HEK293 (cell line): ENCODE results near the gene ALG12.

Source experiments
- CTCF ChIA-PET: fragments of 350-600 bp; formaldehyde crosslinking; extraction: SDS; loops from one replicate; lab custom pipeline; 2021; ENCODE audit warnings: antibody characterized with exemption; lab: Yijun Ruan, JAX
- POLR2A ChIA-PET: fragments of 300-600 bp; formaldehyde crosslinking; extraction: SDS; loops from one replicate; lab custom pipeline; 2020; ENCODE audit warnings: antibody characterized with exemption, inconsistent platforms; lab: Yijun Ruan, JAX
- H3K27ac ChIP-seq: fragments of 200-500 bp; sonication (Bioruptor generic); 2 replicates; pipeline ENCODE4 v1.5.1; 2014; ENCODE audit warnings: low read depth, low read length, control low read depth, inconsistent platforms; ENCODE audit errors: extremely low read depth
- H3K36me3 ChIP-seq, 2 experiments: fragments of 200-500 bp in 1 of 2; sonication (Bioruptor generic) in 1 of 2; 1 replicate in 1 of 2; 2 replicates in 1 of 2; pipeline ENCODE4 v1.5.1; 2014 to 2017; ENCODE audit warnings: inconsistent platforms in 2 of 2, low read length in 2 of 2; ENCODE audit not compliant: control insufficient read depth in 2 of 2, insufficient read depth in 1 of 2
- H3K4me1 ChIP-seq: fragments of 200-500 bp; sonication (Bioruptor generic); 2 replicates; pipeline ENCODE4 v1.5.1; 2014; ENCODE audit warnings: mild to moderate bottlenecking, low read length, inconsistent platforms; ENCODE audit not compliant: control insufficient read depth, insufficient read depth
- H3K4me3 ChIP-seq: 2 replicates; pipeline ENCODE4 v1.5.1; 2011; ENCODE audit warnings: low read depth, mild to moderate bottlenecking, control low read depth, low read length, moderate library complexity
- H3K9me3 ChIP-seq: fragments of 200-500 bp; sonication (Bioruptor generic); 2 replicates; pipeline ENCODE4 v1.5.1; 2014; ENCODE audit warnings: low read depth, low read length, inconsistent platforms; ENCODE audit not compliant: control insufficient read depth, insufficient read depth
- HIC1 ChIP-seq: fragments of 450-650 bp; formaldehyde crosslinking; IDR thresholded peaks from 2 replicates; pipeline ENCODE4 v1.5.1; 2016; ENCODE audit warnings: missing biosample characterization, missing genetic modification characterization
- HOXD13 ChIP-seq: sonication (generic); formaldehyde crosslinking; IDR thresholded peaks from 2 replicates; pipeline ENCODE4 v1.8.0; 2022; ENCODE audit warnings: missing genetic modification reagents, borderline replicate concordance
- OVOL3 ChIP-seq: fragments of 450-650 bp; formaldehyde crosslinking; IDR thresholded peaks from 2 replicates; pipeline ENCODE4 v1.5.1; 2016; ENCODE audit warnings: missing biosample characterization, missing genetic modification characterization
- REPIN1 ChIP-seq: fragments of 450-650 bp; formaldehyde crosslinking; IDR thresholded peaks from 2 replicates; pipeline ENCODE4 v1.5.1; 2017; ENCODE audit warnings: missing biosample characterization, missing genetic modification characterization, low read depth
- SETDB1 ChIP-seq: IDR thresholded peaks from one replicate; pipeline ENCODE4 v1.6.1; 2017; ENCODE audit warnings: mild to moderate bottlenecking, low read length, moderate library complexity, mixed read lengths; ENCODE audit not compliant: insufficient read length
- ZBTB10 ChIP-seq: fragments of 450-650 bp; formaldehyde crosslinking; IDR thresholded peaks from 2 replicates; pipeline ENCODE4 v1.5.1; 2016; ENCODE audit warnings: missing biosample characterization, missing genetic modification characterization
- ZBTB8A ChIP-seq: fragments of 450-650 bp; formaldehyde crosslinking; IDR thresholded peaks from 2 replicates; pipeline ENCODE4 v1.5.1; 2016; ENCODE audit warnings: missing biosample characterization, missing genetic modification characterization
- ZNF223 ChIP-seq: fragments of 450-650 bp; formaldehyde crosslinking; IDR thresholded peaks from 2 replicates; pipeline ENCODE4 v1.5.1; 2016; ENCODE audit warnings: missing biosample characterization, missing genetic modification characterization
- ZNF335 ChIP-seq: fragments of 450-650 bp; formaldehyde crosslinking; conservative IDR thresholded peaks from 2 replicates; pipeline ENCODE4 v1.5.1; 2016; ENCODE audit warnings: missing biosample characterization, missing genetic modification characterization
- ZNF341 ChIP-seq: fragments of 450-650 bp; formaldehyde crosslinking; IDR thresholded peaks from 2 replicates; pipeline ENCODE4; 2016; ENCODE audit warnings: low read depth, missing biosample characterization, missing genetic modification characterization
- ZNF350 ChIP-seq: fragments of 450-650 bp; formaldehyde crosslinking; IDR thresholded peaks from 2 replicates; pipeline ENCODE4 v1.5.0; 2017; ENCODE audit warnings: missing biosample characterization, mild to moderate bottlenecking, missing genetic modification characterization
- ZNF391 ChIP-seq: fragments of 450-650 bp; formaldehyde crosslinking; IDR thresholded peaks from 2 replicates; pipeline ENCODE4 v1.5.1; 2016; ENCODE audit warnings: low read depth, missing biosample characterization, missing genetic modification characterization, borderline replicate concordance
- ZNF416 ChIP-seq: fragments of 450-650 bp; formaldehyde crosslinking; IDR thresholded peaks from 2 replicates; pipeline ENCODE4 v1.5.1; 2016; ENCODE audit warnings: missing biosample characterization, missing genetic modification characterization
- ZNF558 ChIP-seq: fragments of 450-650 bp; formaldehyde crosslinking; IDR thresholded peaks from 2 replicates; pipeline ENCODE4 v1.5.1; 2016; ENCODE audit warnings: missing biosample characterization, missing genetic modification characterization
- ZNF585B ChIP-seq: fragments of 450-650 bp; formaldehyde crosslinking; IDR thresholded peaks from 2 replicates; pipeline ENCODE4 v1.5.1; 2016; ENCODE audit warnings: missing biosample characterization, missing genetic modification characterization
- ZNF596 ChIP-seq: fragments of 450-650 bp; IDR thresholded peaks from 2 replicates; pipeline ENCODE4 v1.5.0; 2018; ENCODE audit warnings: missing biosample characterization, mild to moderate bottlenecking, missing genetic modification characterization, moderate library complexity
- ZNF639 ChIP-seq: fragments of 450-650 bp; formaldehyde crosslinking; IDR thresholded peaks from 2 replicates; pipeline ENCODE4 v1.5.1; 2016; ENCODE audit warnings: missing biosample characterization, missing genetic modification characterization
- ZNF664 ChIP-seq: fragments of 450-650 bp; formaldehyde crosslinking; IDR thresholded peaks from 2 replicates; pipeline ENCODE4 v1.5.1; 2016; ENCODE audit warnings: missing biosample characterization, missing genetic modification characterization
- ZNF692 ChIP-seq: fragments of 450-650 bp; formaldehyde crosslinking; IDR thresholded peaks from 2 replicates; pipeline ENCODE4 v1.5.1; 2016; ENCODE audit warnings: missing biosample characterization, missing genetic modification characterization
- ZNF776 ChIP-seq: fragments of 450-650 bp; formaldehyde crosslinking; IDR thresholded peaks from 2 replicates; pipeline ENCODE4 v1.5.0; 2017; ENCODE audit warnings: missing biosample characterization, missing genetic modification characterization, borderline replicate concordance
- ZNF837 ChIP-seq: fragments of 450-650 bp; formaldehyde crosslinking; IDR thresholded peaks from 2 replicates; pipeline ENCODE4 v1.5.1; 2016; ENCODE audit warnings: missing biosample characterization, missing genetic modification characterization

ALG12 gene

GRCh38 chr22:49943771-49944398, 25.6 kb upstream of the ALG12 start:
- ChIA-PET CTCF (interaction anchor here (1.2 kb wide), 1 partner anchor 87 kb away, joined by 5 read pairs; no protein-coding TSS in a partner anchor), POLR2A (no interaction called here)
- H3K27ac ChIP-seq = peak overlapping the region; percentile 57; the same call in 1 of the 2 replicates
- peaks cover 3% of the 10 kb centered on the region; the same call in 1 of the 2 replicates for H3K4me1 ChIP-seq
- H3K4me3 ChIP-seq = no peak overlapping the region
- H3K36me3 ChIP-seq = no peaks in the 10 kb centered on the region
- TF ChIP-seq ZNF223 (tag by site-specific recombination) (no peak), ZNF335 (tag by site-specific recombination) (0 out of 2 replicates have a peak, but pooled peaks have one; percentile 24), ZNF391 (no peak)
- no peaks in the 10 kb centered on the region for H3K9me3 ChIP-seq

- Histone ChIP-seq H3K9me3 (no peaks in the 10 kb centered on the region), H3K4me3 (no peak overlapping the region), H3K4me1 (peaks cover 3% of the 10 kb centered on the region; the same call in 1 of the 2 replicates), H3K27ac (no peak overlapping the region), H3K36me3 (no peaks in the 10 kb centered on the region)
- POLR2A ChIA-PET = no interaction called here
- CTCF ChIA-PET = interaction anchor here (1.2 kb wide), 1 partner anchor 87 kb away, joined by 5 read pairs; no protein-coding TSS in a partner anchor
- TF ChIP-seq ZBTB10 (tag by site-specific recombination) (no peak), ZNF596 (tag by site-specific recombination) (no peak), HOXD13 (CRISPR knock-in tag) (no peak), HIC1 (tag by site-specific recombination) (no peak), ZNF664 (tag by site-specific recombination) (no peak), SETDB1 (no peak), ZNF341 (tag by site-specific recombination) (no peak), ZNF639 (tag by site-specific recombination) (no peak), ZNF558 (tag by site-specific recombination) (no peak), ZNF776 (no peak), ZNF837 (tag by site-specific recombination) (no peak), OVOL3 (tag by site-specific recombination) (no peak), ZNF585B (tag by site-specific recombination) (no peak), ZNF350 (tag by site-specific recombination) (no peak), ZNF692 (tag by site-specific recombination) (no peak), ZBTB8A (tag by site-specific recombination) (no peak), ZNF416 (tag by site-specific recombination) (no peak), REPIN1 (tag by site-specific recombination) (no peak)
Observed at GRCh38 chr22:49943405-49943765, 25.1 kb upstream of the ALG12 start.
